Left ventricle myocardium inferior (tissue), 1 donor: ENCODE measurements around the gene SIT1. TPM values are rescaled to one million over a fixed set of nuclear protein-coding genes. Genes with fewer than 3 reads are reported as not detected.
"Not testable (repeated sequence)": the region's sequence is repeated elsewhere in the genome, so short reads cannot be mapped to it uniquely, and the experiment has no call there.

Experiments
- DNase-seq: peaks from one replicate; pipeline ENCODE4 v3.0.0-alpha.2; 2020
- H3K27ac ChIP-seq: fragments of 200-600 bp; replicated peaks from 2 replicates; pipeline ENCODE4 v1.8.0; 2021
- H3K27me3 ChIP-seq: fragments of 200-600 bp; 2 replicates; pipeline ENCODE4 v1.8.0; 2021; ENCODE audit warnings: low read depth
- H3K36me3 ChIP-seq: fragments of 200-600 bp; 2 replicates; pipeline ENCODE4 v1.8.0; 2021
- H3K4me1 ChIP-seq: fragments of 200-600 bp; 2 replicates; pipeline ENCODE4 v1.8.0; 2021
- H3K4me3 ChIP-seq: fragments of 200-600 bp; 2 replicates; pipeline ENCODE4 v1.8.0; 2021; ENCODE audit warnings: mild to moderate bottlenecking, moderate library complexity
- H3K9me3 ChIP-seq: fragments of 200-600 bp; replicated peaks from 2 replicates; pipeline ENCODE4 v1.8.0; 2021
- CTCF ChIP-seq: fragments of 200-600 bp; IDR thresholded peaks from 2 replicates; pipeline ENCODE4 v1.8.0; 2021; ENCODE audit warnings: antibody characterized with exemption, mild to moderate bottlenecking, borderline replicate concordance
- intact Hi-C: fragments of 100-400 bp; cut with micrococcal nuclease; formaldehyde crosslinking; loops from one replicate; pipeline ENCODE4 v1.11.0; 2022
- total RNA-seq: library from RNA; stranded (reverse); fragmentation: NEBNext Ultra II Directional; extraction: Animal tissue kit (Norgen Biotek cat#: 25700); gene quantifications from one replicate; pipeline ENCODE4 v1.2.1, GENCODE V29; 2021
- donor health status: DM: no; HTN: yes; CAD: no; lungs with severe emphysema.

Gene SIT1
- total RNA-seq, 1 donor from 2014 or later = not detected

GRCh38 chr9:35616681-35617459 lies 33.9 kb downstream of the SIT1 start:
- Histone ChIP-seq H3K4me3 (peak overlapping the region; percentile 64), H3K27ac (no peak overlapping the region), H3K36me3 (no peaks in the 10 kb centered on the region), H3K4me1 (peaks cover 12% of the 10 kb centered on the region), H3K9me3 (no peaks in the 10 kb centered on the region), H3K27me3 (peaks cover 25% of the 10 kb centered on the region)
- DNase-seq = peak; percentile 71
- no peak for TF ChIP-seq CTCF
- intact Hi-C loops = no loop called here

- Histone ChIP-seq H3K27me3 (peaks cover 25% of the 10 kb centered on the region), H3K9me3 (no peaks in the 10 kb centered on the region), H3K27ac (no peak overlapping the region), H3K36me3 (no peaks in the 10 kb centered on the region), H3K4me3 (no peak overlapping the region), H3K4me1 (peaks cover 12% of the 10 kb centered on the region)
- DNase-seq = no peak
- intact Hi-C loops = no loop called here
- TF ChIP-seq CTCF = no peak
Measured at GRCh38 chr9:35615981-35616680, 34.6 kb downstream of the SIT1 start.

GRCh38 chr9:35612843-35613242 lies 37.9 kb downstream of the SIT1 start:
- intact Hi-C loops = no loop called here
- TF ChIP-seq CTCF = no peak
- Histone ChIP-seq H3K27ac (no peak overlapping the region), H3K27me3 (peaks cover 15% of the 10 kb centered on the region), H3K4me3 (no peak overlapping the region), H3K4me1 (peaks cover 12% of the 10 kb centered on the region), H3K9me3 (no peaks in the 10 kb centered on the region), H3K36me3 (peaks cover 22% of the 10 kb centered on the region)
- DNase-seq = no peak

GRCh38 chr9:35612066-35612465 lies 38.7 kb downstream of the SIT1 start:
- H3K4me1 ChIP-seq, H3K4me3 ChIP-seq, H3K9me3 ChIP-seq, H3K27me3 ChIP-seq, DNase-seq, intact Hi-C loops, H3K27ac ChIP-seq: not testable (repeated sequence)
- H3K36me3 ChIP-seq = peaks cover 24% of the 10 kb centered on the region

GRCh38 chr9:35611230-35611797 lies 39.4 kb downstream of the SIT1 start:
- H3K27ac ChIP-seq = no peak overlapping the region
- H3K4me1 ChIP-seq = peaks cover 9% of the 10 kb centered on the region
- H3K4me3 ChIP-seq = no peak overlapping the region
- intact Hi-C loops = no loop called here
- no peaks in the 10 kb centered on the region for H3K9me3 ChIP-seq
- peak; percentile 30 for DNase-seq
- peak; percentile 74 for TF ChIP-seq CTCF
- H3K36me3 ChIP-seq = peaks cover 24% of the 10 kb centered on the region
- H3K27me3 ChIP-seq = peaks cover under 1% of the 10 kb centered on the region

- Histone ChIP-seq H3K36me3 (peaks cover 24% of the 10 kb centered on the region), H3K27me3 (no peaks in the 10 kb centered on the region), H3K4me3 (no peak overlapping the region), H3K4me1 (peaks cover 20% of the 10 kb centered on the region), H3K27ac (no peak overlapping the region), H3K9me3 (no peaks in the 10 kb centered on the region)
- no peak for DNase-seq
- TF ChIP-seq CTCF = no peak
- intact Hi-C loops = no loop called here
Measured at GRCh38 chr9:35609820-35610163, 40.9 kb downstream of the SIT1 start.
